Fibroblast of lung (primary cell): Measurements from ENCODE around the gene GPR82.
"Not testable (repeated sequence)": the region's sequence is repeated elsewhere in the genome, so short reads cannot be mapped to it uniquely, and the experiment has no call there.

Experiments
- CTCF ChIP-seq, 2 donors: IDR thresholded peaks in 1 of 2; conservative IDR thresholded peaks in 1 of 2; 1 replicate in 1 of 2; 2 replicates in 1 of 2; pipeline ENCODE4 v1.5.1; 2011 to 2012; ENCODE audit warnings: low read length in 2 of 2, control low read depth in 1 of 2, inconsistent platforms in 1 of 2, low read depth in 1 of 2, mild to moderate bottlenecking in 1 of 2
- EZH2 ChIP-seq: IDR thresholded peaks from 2 replicates; pipeline ENCODE4 v1.5.1; 2012; ENCODE audit warnings: low read length, control low read depth, mild to moderate bottlenecking; ENCODE audit errors: missing control alignments

DNA sequence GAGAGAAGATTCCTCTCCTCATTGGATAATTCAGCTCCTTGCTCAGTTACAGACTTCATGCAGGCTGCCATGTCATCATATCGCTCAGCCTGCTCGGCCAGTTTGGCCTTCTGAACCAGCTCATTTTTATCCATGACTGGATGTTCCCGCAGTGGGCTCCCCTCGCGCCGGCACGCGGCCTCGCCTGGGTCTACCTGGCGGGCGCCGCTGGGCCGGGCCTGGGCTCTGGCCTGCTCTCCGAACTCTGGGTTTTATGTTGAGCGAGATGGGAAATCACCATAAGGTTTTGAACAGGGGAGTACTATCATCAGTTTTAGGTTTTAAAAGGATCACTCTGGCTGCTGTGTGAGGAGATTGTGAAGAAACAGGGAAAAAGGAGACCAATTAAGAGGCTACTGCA is 47.6 kb upstream of the GPR82 start:
- TF ChIP-seq CTCF (conservative IDR thresholded peaks at IDR 0.05 in 1 of 2, IDR thresholded peaks at IDR 0.05 in 1 of 2; ENCODE audit: low read depth in 1 of 2, low read length in 2 of 2); EZH2: not testable (repeated sequence)
